Measurements from ENCODE around the gene RPL35A. TPM values are rescaled to one million over a fixed set of nuclear protein-coding genes. Genes with fewer than 3 reads are reported as not detected.

The RPL35A gene
- total and polyA plus RNA-seq, 11 donors, result 374 to 1,760 (median 733) TPM

- Histone ChIP-seq H3K9me3 (no peaks in the 10 kb centered on the region), H3K27me3 (no peaks in the 10 kb centered on the region), H3K4me1 (no peaks in the 10 kb centered on the region), H3K27ac (no peak overlapping the region), H3K4me3 (no peak overlapping the region), H3K36me3 (peaks cover 0 to 42% (median 12%) of the 10 kb centered on the region in 9 donors)
- ATAC-seq, result no peak
- WGBS, 4 donors, result 74 to 78% (median 76%) methylated on average over 4 of the region's 4 CpGs
- TF ChIP-seq CTCF (IDR thresholded peaks at IDR 0.05), result no peak
- TF ChIP-seq POLR2A (IDR thresholded peaks at IDR 0.05), result no peak
- intact Hi-C loops (cut with DNase I), result no loop called here
- DNase-seq, result no peak
These were observed 39.7 kb downstream of the RPL35A start for GRCh38 chr3:197989651-197990050.

DNA sequence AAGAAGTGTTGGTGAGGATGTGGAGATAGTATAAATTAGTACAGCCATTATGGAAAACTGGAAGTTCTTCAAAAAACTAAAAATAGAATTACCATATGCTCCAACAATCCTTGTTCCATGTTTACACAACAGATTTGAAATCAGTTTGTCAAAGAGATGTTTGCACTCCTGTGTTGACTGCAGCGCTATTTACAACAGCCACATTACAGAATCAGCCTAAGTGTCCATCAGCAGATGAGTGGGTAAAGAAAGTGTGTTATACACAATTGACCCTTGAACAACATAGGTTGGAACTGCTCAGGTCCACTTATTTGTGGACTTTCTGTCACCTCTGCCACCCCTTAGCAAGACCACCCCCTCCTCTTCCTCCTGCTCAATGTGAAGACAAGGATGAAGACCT is 44.7 kb downstream of the RPL35A start:
- TF ChIP-seq CTCF (IDR thresholded peaks at IDR 0.05) (no peak), POLR2A (IDR thresholded peaks at IDR 0.05) (no peak)
- 89 to 100% (median 95%) methylated on average over 1 of the region's 1 CpG for WGBS, 4 donors
- DNase-seq, result no peak
- Histone ChIP-seq H3K4me1 (no peaks in the 10 kb centered on the region), H3K4me3 (no peak overlapping the region), H3K9me3 (no peaks in the 10 kb centered on the region), H3K27me3 (no peaks in the 10 kb centered on the region), H3K36me3 (peaks cover 0 to 54% (median 18%) of the 10 kb centered on the region in 9 donors), H3K27ac (no peak overlapping the region)
- ATAC-seq, result no peak
- intact Hi-C loops (cut with DNase I), result no loop called here

DNA sequence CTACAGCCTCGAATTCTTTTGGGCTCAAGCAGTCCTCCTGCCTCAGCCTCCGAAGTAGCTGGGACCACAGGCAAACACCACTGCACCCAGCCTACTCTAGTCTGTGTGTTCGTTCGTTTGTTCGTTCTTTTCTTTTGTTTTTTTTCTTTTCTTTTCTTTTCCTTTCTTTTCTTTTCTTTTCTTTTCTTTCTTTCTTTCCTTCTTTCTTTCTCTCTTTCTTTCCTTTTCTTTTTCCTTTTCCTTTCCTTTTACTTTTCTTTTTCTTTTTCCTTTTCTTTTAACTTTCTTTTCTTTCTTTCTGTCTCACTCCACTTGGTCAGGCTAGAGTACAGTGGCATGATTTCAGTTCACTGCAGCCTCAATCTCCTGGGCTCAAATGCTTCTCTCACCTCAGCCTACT is 46.9 kb downstream of the RPL35A start:
- Histone ChIP-seq H3K36me3 (peaks cover 0 to 60% (median 24%) of the 10 kb centered on the region in 9 donors), H3K4me3 (no peak overlapping the region), H3K4me1 (no peaks in the 10 kb centered on the region), H3K9me3 (no peaks in the 10 kb centered on the region), H3K27ac (no peak overlapping the region), H3K27me3 (no peaks in the 10 kb centered on the region)
- TF ChIP-seq POLR2A (IDR thresholded peaks at IDR 0.05), result no peak
- TF ChIP-seq CTCF (IDR thresholded peaks at IDR 0.05), result no peak
- WGBS, 4 donors, result 78 to 99% (median 91%) methylated on average over 5 of the region's 5 CpGs
- DNase-seq (no peak), ATAC-seq (no peak)
- intact Hi-C loops (cut with DNase I), result no loop called here

- no peaks in the 10 kb centered on the region for H3K9me3 ChIP-seq
- 91 to 98% (median 93%) methylated on average over 3 of the region's 3 CpGs for WGBS, 4 donors
- intact Hi-C loops (cut with DNase I), result no loop called here
- H3K27me3 ChIP-seq, result no peaks in the 10 kb centered on the region
- H3K27ac ChIP-seq, result no peak overlapping the region
- H3K4me1 ChIP-seq, result no peaks in the 10 kb centered on the region
- no peak overlapping the region for H3K4me3 ChIP-seq
- DNase-seq, result no peak
- TF ChIP-seq POLR2A (IDR thresholded peaks at IDR 0.05), result no peak
- TF ChIP-seq CTCF (IDR thresholded peaks at IDR 0.05), result no peak
- H3K36me3 ChIP-seq, result peaks cover 0 to 57% (median 19%) of the 10 kb centered on the region in 9 donors
- ATAC-seq, result no peak
These were observed 47.9 kb downstream of the RPL35A start for GRCh38 chr3:197997936-197998335.

Other genes starting within 250 kb of the RPL35A start
- 10 to 100 TPM; 22.9 to 53.4 (median 36.9) TPM for gene RUBCN, start 213.3 kb upstream of the RPL35A start, total RNA-seq
- 10 to 100 TPM; 14.9 to 38.5 TPM for gene RUBCN, start 213.3 kb upstream of the RPL35A start, polyA plus RNA-seq
- 10 to 100 TPM; 49.1 to 93.6 (median 76.3) TPM for gene FYTTD1, start 200.3 kb upstream of the RPL35A start, total RNA-seq
- 10 to 100 TPM; 19.0 to 44.9 TPM for gene FYTTD1, start 200.3 kb upstream of the RPL35A start, polyA plus RNA-seq
- 10 to 100 TPM; 17.9 to 40.3 (median 28.6) TPM for gene LRCH3, start 158.9 kb upstream of the RPL35A start, total RNA-seq
- gene LRCH3, start 158.9 kb upstream of the RPL35A start, polyA plus RNA-seq, result 10 to 100 TPM; 11.1 to 12.6 TPM
- gene LMLN, start 10.0 kb downstream of the RPL35A start, total RNA-seq, result 10 to 100 TPM in 3 of 9 donors, 1 to 10 TPM in 6; 4.1 to 17.1 (median 9.0) TPM
- gene LMLN, start 10.0 kb downstream of the RPL35A start, polyA plus RNA-seq, result 1 to 10 TPM; 2.5 to 5.7 TPM

Data from heart left ventricle (tissue), 16 donors.